SK-N-MC (cell line): ENCODE results near the gene TEAD1.

ENCODE experiments used
- EZH2 ChIP-seq: fragments of 200-600 bp; sonication (generic); IDR thresholded peaks from one replicate; pipeline ENCODE4 v1.6.1; 2017; ENCODE audit warnings: antibody characterized with exemption
- POLR2AphosphoS5 ChIP-seq: IDR thresholded peaks from 2 replicates; pipeline ENCODE4 v1.6.1; 2012; ENCODE audit warnings: mild to moderate bottlenecking, low read depth, low read length, borderline replicate concordance

DNA sequence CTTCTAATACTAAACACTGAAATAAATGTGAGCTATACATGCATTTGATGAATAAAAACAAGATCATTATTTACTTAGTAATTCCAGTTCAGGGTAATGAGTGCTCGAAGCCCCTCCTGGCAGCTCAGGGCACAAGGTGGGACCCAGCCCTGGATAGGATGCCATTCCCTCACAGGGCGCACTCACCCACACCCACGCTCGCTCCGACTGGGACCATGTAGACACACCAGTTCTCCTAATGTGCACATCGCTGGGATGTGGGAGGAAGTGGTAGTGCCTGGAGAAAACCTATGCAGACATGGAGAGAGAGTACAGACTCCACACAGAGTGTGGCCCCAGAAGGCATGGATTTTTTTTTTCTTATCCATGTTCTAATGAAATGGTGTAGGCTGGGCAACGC lies 290.4 kb downstream of the TEAD1 start:
- TF ChIP-seq EZH2, result no peak
- TF ChIP-seq POLR2AphosphoS5, result no peak
